ENCODE data around the gene GGCX. TPM values are rescaled to one million over a fixed set of nuclear protein-coding genes. Genes with fewer than 3 reads are reported as not detected.

The GGCX gene
- total and polyA plus RNA-seq, 9 of the 15 experiments (the other 6 are each of a cell fraction or from before 2014, with no cell fraction given), result 14.4 to 47.1 (median 28.1) TPM

DNA sequence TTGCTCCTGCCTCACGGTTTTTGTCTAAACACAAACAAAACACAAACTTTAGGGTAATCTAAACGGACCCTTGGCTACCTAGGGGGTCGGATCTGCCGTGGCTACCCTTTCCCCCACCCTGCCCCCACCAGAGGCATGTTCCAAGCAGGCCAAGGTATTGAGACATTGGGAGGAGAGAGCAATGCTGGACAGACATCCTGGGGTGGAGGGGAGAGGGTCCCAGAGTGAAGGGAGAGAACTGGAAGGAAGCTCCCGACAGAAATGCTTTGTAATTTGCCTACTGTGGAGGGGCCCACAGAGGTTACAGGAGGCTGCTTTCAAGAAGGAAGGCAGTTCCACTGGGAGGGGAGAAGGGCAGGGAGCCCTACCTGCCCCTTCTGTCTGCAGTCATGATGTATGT is 36.3 kb downstream of the GGCX start:
- no peaks in the 10 kb centered on the region for H3K9me3 ChIP-seq (replicated peaks; ENCODE audit: control insufficient read depth, insufficient read depth, low read depth, low read length)
- ChIA-PET CTCF (ENCODE audit: low intra/inter-chr PET ratio) (no interaction called here), POLR2A (interaction anchor here (0.9 to 4.2 kb wide), 6 partner anchors 10 to 197 kb away, joined by 4 to 96 read pairs (median 10); partner anchors contain the start of genes MAT2A and TGOLN2)
- in situ Hi-C loops (cut with MboI), result no loop called here
- peaks cover 26 to 27% of the 10 kb centered on the region in 2 experiments for H3K4me1 ChIP-seq (replicated peaks in 1 of 2; ENCODE audit: control insufficient read depth in 2 of 2, insufficient read depth in 2 of 2, low read length in 2 of 2)
- no peaks in the 10 kb centered on the region for H3K79me2 ChIP-seq (ENCODE audit: control insufficient read depth, insufficient read depth, low read length)
- no peak for FAIRE-seq
- no peaks in the 10 kb centered on the region for H3K36me3 ChIP-seq (ENCODE audit: control insufficient read depth, insufficient read depth, low read length)
- no peaks in the 10 kb centered on the region for H3K27me3 ChIP-seq (ENCODE audit: control insufficient read depth in 2 of 2, insufficient read depth in 2 of 2, low read length in 2 of 2)
- no TSS peak for BruUV-seq (replicated peaks)
- H3K9ac ChIP-seq (ENCODE audit: insufficient read depth in 1 of 2, low read depth in 2 of 2, low read length in 2 of 2), result peak overlapping the region; percentile 49 to 77; a peak in 2 of 4 replicates
- H2AFZ ChIP-seq (ENCODE audit: low read depth, low read length), result peak overlapping the region; percentile 95
- peak overlapping the region; percentile 44; the same call in 1 of the 2 replicates for H3K4me2 ChIP-seq (ENCODE audit: insufficient read depth, low read length)
- no peaks in the 10 kb centered on the region for H3K9me1 ChIP-seq (ENCODE audit: control insufficient read depth, insufficient read depth, low read length)
- peak; percentile 40 for ATAC-seq
- 15% methylated on average over 5 of the region's 5 CpGs for WGBS (ENCODE audit: insufficient coverage, low coverage, missing lambda C conversion rate)
- H3K4me3 ChIP-seq, result no peak overlapping the region
- peak overlapping the region; percentile 65; the same call in 1 of the 3 replicates for H3K27ac ChIP-seq (ENCODE audit: extremely low read depth, low read depth, low read length)
- intact Hi-C loops (cut with micrococcal nuclease), result no loop called here
- H4K20me1 ChIP-seq (replicated peaks; ENCODE audit: control insufficient read depth, insufficient read depth, low read length), result no peaks in the 10 kb centered on the region
- peak in 1 of 4 experiments; percentile 5 for DNase-seq (ENCODE audit: extremely low read depth in 1 of 4, low spot score in 3 of 4)
- TF ChIP-seq, protein P1, sequence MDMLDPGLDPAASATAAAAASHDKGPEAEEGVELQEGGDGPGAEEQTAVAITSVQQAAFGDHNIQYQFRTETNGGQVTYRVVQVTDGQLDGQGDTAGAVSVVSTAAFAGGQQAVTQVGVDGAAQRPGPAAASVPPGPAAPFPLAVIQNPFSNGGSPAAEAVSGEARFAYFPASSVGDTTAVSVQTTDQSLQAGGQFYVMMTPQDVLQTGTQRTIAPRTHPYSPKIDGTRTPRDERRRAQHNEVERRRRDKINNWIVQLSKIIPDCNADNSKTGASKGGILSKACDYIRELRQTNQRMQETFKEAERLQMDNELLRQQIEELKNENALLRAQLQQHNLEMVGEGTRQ (CRISPR knock-in tag; IDR thresholded peaks at IDR 0.05), result 0 out of 2 replicates have a peak, but pooled peaks have one; percentile 6
- TF ChIP-seq, protein P2, sequence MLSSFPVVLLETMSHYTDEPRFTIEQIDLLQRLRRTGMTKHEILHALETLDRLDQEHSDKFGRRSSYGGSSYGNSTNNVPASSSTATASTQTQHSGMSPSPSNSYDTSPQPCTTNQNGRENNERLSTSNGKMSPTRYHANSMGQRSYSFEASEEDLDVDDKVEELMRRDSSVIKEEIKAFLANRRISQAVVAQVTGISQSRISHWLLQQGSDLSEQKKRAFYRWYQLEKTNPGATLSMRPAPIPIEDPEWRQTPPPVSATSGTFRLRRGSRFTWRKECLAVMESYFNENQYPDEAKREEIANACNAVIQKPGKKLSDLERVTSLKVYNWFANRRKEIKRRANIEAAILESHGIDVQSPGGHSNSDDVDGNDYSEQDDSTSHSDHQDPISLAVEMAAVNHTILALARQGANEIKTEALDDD (IDR thresholded peaks at IDR 0.05), result no peak
- TF ChIP-seq, protein P3, sequence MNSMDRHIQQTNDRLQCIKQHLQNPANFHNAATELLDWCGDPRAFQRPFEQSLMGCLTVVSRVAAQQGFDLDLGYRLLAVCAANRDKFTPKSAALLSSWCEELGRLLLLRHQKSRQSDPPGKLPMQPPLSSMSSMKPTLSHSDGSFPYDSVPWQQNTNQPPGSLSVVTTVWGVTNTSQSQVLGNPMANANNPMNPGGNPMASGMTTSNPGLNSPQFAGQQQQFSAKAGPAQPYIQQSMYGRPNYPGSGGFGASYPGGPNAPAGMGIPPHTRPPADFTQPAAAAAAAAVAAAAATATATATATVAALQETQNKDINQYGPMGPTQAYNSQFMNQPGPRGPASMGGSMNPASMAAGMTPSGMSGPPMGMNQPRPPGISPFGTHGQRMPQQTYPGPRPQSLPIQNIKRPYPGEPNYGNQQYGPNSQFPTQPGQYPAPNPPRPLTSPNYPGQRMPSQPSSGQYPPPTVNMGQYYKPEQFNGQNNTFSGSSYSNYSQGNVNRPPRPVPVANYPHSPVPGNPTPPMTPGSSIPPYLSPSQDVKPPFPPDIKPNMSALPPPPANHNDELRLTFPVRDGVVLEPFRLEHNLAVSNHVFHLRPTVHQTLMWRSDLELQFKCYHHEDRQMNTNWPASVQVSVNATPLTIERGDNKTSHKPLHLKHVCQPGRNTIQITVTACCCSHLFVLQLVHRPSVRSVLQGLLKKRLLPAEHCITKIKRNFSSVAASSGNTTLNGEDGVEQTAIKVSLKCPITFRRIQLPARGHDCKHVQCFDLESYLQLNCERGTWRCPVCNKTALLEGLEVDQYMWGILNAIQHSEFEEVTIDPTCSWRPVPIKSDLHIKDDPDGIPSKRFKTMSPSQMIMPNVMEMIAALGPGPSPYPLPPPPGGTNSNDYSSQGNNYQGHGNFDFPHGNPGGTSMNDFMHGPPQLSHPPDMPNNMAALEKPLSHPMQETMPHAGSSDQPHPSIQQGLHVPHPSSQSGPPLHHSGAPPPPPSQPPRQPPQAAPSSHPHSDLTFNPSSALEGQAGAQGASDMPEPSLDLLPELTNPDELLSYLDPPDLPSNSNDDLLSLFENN (IDR thresholded peaks at IDR 0.05; ENCODE audit: low read depth in 2 of 2, low read length in 2 of 2), result no peak
- TF ChIP-seq MIER1 (IDR thresholded peaks at IDR 0.05; ENCODE audit: low read depth) (no peak), POLR2AphosphoS5 (IDR thresholded peaks at IDR 0.05; ENCODE audit: control insufficient read depth, insufficient read depth, low read depth, low read length) (no peak), ZNF507 (tag; conservative IDR thresholded peaks at IDR 0.05) (no peak), KLF6 (CRISPR knock-in tag; IDR thresholded peaks at IDR 0.05; ENCODE audit: borderline replicate concordance) (no peak), PHB (CRISPR knock-in tag; IDR thresholded peaks at IDR 0.05) (no peak), NEUROD1 (IDR thresholded peaks at IDR 0.05; ENCODE audit: borderline replicate concordance, low read depth, low read length, partially characterized antibody) (no peak), ZNF696 (CRISPR knock-in tag; conservative IDR thresholded peaks at IDR 0.05) (no peak), HNRNPUL1 (IDR thresholded peaks at IDR 0.05; ENCODE audit: low read length) (no peak)
- TF ChIP-seq, protein P4, sequence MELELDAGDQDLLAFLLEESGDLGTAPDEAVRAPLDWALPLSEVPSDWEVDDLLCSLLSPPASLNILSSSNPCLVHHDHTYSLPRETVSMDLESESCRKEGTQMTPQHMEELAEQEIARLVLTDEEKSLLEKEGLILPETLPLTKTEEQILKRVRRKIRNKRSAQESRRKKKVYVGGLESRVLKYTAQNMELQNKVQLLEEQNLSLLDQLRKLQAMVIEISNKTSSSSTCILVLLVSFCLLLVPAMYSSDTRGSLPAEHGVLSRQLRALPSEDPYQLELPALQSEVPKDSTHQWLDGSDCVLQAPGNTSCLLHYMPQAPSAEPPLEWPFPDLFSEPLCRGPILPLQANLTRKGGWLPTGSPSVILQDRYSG (tag; conservative IDR thresholded peaks at IDR 0.05; ENCODE audit: low read depth), result 0 out of 2 replicates have a peak, but pooled peaks have one; percentile 15
- TF ChIP-seq, protein P5, sequence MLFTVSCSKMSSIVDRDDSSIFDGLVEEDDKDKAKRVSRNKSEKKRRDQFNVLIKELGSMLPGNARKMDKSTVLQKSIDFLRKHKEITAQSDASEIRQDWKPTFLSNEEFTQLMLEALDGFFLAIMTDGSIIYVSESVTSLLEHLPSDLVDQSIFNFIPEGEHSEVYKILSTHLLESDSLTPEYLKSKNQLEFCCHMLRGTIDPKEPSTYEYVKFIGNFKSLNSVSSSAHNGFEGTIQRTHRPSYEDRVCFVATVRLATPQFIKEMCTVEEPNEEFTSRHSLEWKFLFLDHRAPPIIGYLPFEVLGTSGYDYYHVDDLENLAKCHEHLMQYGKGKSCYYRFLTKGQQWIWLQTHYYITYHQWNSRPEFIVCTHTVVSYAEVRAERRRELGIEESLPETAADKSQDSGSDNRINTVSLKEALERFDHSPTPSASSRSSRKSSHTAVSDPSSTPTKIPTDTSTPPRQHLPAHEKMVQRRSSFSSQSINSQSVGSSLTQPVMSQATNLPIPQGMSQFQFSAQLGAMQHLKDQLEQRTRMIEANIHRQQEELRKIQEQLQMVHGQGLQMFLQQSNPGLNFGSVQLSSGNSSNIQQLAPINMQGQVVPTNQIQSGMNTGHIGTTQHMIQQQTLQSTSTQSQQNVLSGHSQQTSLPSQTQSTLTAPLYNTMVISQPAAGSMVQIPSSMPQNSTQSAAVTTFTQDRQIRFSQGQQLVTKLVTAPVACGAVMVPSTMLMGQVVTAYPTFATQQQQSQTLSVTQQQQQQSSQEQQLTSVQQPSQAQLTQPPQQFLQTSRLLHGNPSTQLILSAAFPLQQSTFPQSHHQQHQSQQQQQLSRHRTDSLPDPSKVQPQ (CRISPR knock-in tag; IDR thresholded peaks at IDR 0.05; ENCODE audit: borderline replicate concordance), result no peak

Data from K562 (cell line).